ENCODE results near the gene DALRD3.
"Not testable (repeated sequence)": the region's sequence is repeated elsewhere in the genome, so short reads cannot be mapped to it uniquely, and the experiment has no call there.

Gene DALRD3

GRCh38 chr3:49009396-49009795 is 9.0 kb downstream of the DALRD3 start:
- DNase-seq (ENCODE audit: insufficient read length, low spot score) = no peak
- TF ChIP-seq CTCF (IDR thresholded peaks at IDR 0.05; ENCODE audit: insufficient read depth, missing control alignments) = no peak
- FAIRE-seq = no peak

GRCh38 chr3:49008627-49009026 is 9.8 kb downstream of the DALRD3 start:
- not testable (repeated sequence) for FAIRE-seq; DNase-seq (ENCODE audit: insufficient read length, low spot score)

- DNase-seq (ENCODE audit: insufficient read length, low spot score) = peak; percentile 94
Measured at GRCh38 chr3:49007771-49008528, 10.4 kb downstream of the DALRD3 start.

GRCh38 chr3:49007068-49007770 is 11.2 kb downstream of the DALRD3 start, which contains the start of gene WDR6:
TSS of gene WDR6 (plus strand) at chr3:49007391. CDS start at chr3:49007432, 41 bp downstream.
- peak; percentile 34 for TF ChIP-seq CTCF (IDR thresholded peaks at IDR 0.05; ENCODE audit: insufficient read depth, missing control alignments)

More at GRCh38 chr3:49007771-49008528, 10.4 kb downstream of the DALRD3 start:
- TF ChIP-seq CTCF (IDR thresholded peaks at IDR 0.05; ENCODE audit: insufficient read depth, missing control alignments) = no peak
- FAIRE-seq = no peak

GRCh38 chr3:49006408-49007067 is 11.8 kb downstream of the DALRD3 start:
- FAIRE-seq = no peak

More at GRCh38 chr3:49007068-49007770, 11.2 kb downstream of the DALRD3 start, which contains the start of gene WDR6:
- FAIRE-seq (no peak), DNase-seq (ENCODE audit: insufficient read length, low spot score) (peak; percentile 98)

GRCh38 chr3:49005998-49006397 is 12.4 kb downstream of the DALRD3 start:
- TF ChIP-seq CTCF (IDR thresholded peaks at IDR 0.05; ENCODE audit: insufficient read depth, missing control alignments) = no peak
- DNase-seq (ENCODE audit: insufficient read length, low spot score) (no peak), FAIRE-seq (no peak)

More at GRCh38 chr3:49006408-49007067, 11.8 kb downstream of the DALRD3 start:
- no peak for DNase-seq (ENCODE audit: insufficient read length, low spot score)
- no peak for TF ChIP-seq CTCF (IDR thresholded peaks at IDR 0.05; ENCODE audit: insufficient read depth, missing control alignments)

GRCh38 chr3:49005303-49005680 is 13.1 kb downstream of the DALRD3 start:
- no peak for TF ChIP-seq CTCF (IDR thresholded peaks at IDR 0.05; ENCODE audit: insufficient read depth, missing control alignments)
- FAIRE-seq (no peak), DNase-seq (ENCODE audit: insufficient read length, low spot score) (no peak)
